ENCODE measurements around the gene SEMA4A.

- no peak for TF ChIP-seq CTCF (conservative IDR thresholded peaks at IDR 0.05; ENCODE audit: low read length)
- TF ChIP-seq EZH2phosphoT487 (IDR thresholded peaks at IDR 0.05; ENCODE audit: borderline replicate concordance): no peak
Observed at GRCh38 chr1:156200044-156200443, 46.7 kb downstream of the SEMA4A start.

All from Loucy (cell line).